Ascending aorta (tissue), 2 donors: Measurements from ENCODE around the gene ZNF281. TPM values are rescaled to one million over a fixed set of nuclear protein-coding genes. Genes with fewer than 3 reads are reported as not detected.
A peak's percentile ranks its signal among the peaks of the same experiment; 100 is the strongest.

ENCODE experiments used
- DNase-seq, 2 donors: peaks; one replicate each; pipeline ENCODE4 v3.0.0-alpha.2; 2019; ENCODE audit warnings: low spot score in 2 of 2
- H3K27ac ChIP-seq, 2 donors: fragments of 200-600 bp; sonication (generic); one replicate each; pipeline ENCODE4 v1.5.1; 2016 to 2017; ENCODE audit warnings: mild to moderate bottlenecking in 1 of 2
- H3K27me3 ChIP-seq: fragments of 200-600 bp; sonication (generic); one replicate; pipeline ENCODE4 v1.5.1; 2017
- H3K36me3 ChIP-seq, 2 donors: fragments of 200-600 bp; sonication (generic); one replicate each; pipeline ENCODE4 v1.5.1; 2016
- H3K4me1 ChIP-seq, 2 donors: fragments of 200-600 bp; sonication (generic); one replicate each; pipeline ENCODE4 v1.5.1; 2016 to 2017; ENCODE audit warnings: mild to moderate bottlenecking in 1 of 2
- H3K4me3 ChIP-seq, 2 donors: fragments of 200-600 bp; sonication (generic); one replicate each; pipeline ENCODE4 v1.5.1; 2016 to 2017; ENCODE audit warnings: mild to moderate bottlenecking in 1 of 2
- H3K9me3 ChIP-seq, 2 donors: fragments of 200-600 bp; sonication (generic); one replicate each; pipeline ENCODE4 v1.5.1; 2016
- intact Hi-C: fragments of 100-400 bp; cut with DNase I; formaldehyde crosslinking; loops from one replicate; pipeline ENCODE4 v1.15.1; 2023
- total RNA-seq: library from RNA; depleted of rRNA; stranded (reverse); fragments of >200 nt; gene quantifications from one replicate; pipeline ENCODE4 v1.1.0, GENCODE V29; 2016
- TF ChIP-seq, protein P1 (sequence below), 3 experiments: fragments of 200-600 bp in 2 of 3; fragments of 450-650 bp in 1 of 3; sonication (generic) in 2 of 3; IDR thresholded peaks; one replicate each; pipeline ENCODE4 v1.5.1; 2016 to 2019; ENCODE audit warnings: antibody characterized with exemption in 3 of 3, mild to moderate bottlenecking in 1 of 3, moderate library complexity in 1 of 3

The ZNF281 gene
- total RNA-seq, 1 donor from 2014 or later: 3.7 TPM

DNA sequence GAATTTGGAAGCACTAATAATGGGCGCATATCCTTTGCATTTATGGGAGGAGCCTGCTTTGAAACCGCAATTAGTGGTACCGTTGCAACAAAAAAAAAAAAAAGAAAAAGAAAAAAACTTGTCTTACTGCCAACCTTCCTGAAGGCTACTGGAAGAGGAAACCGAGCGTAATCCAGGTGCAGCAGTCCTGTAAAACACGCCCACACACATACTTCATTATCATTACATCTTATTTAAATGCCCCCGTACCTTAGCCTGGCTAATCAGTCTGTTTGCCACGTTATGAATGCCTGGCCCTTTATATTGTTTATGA lies 686 bp upstream of the ZNF281 start:
- no peak for DNase-seq
- TF ChIP-seq, protein P1, sequence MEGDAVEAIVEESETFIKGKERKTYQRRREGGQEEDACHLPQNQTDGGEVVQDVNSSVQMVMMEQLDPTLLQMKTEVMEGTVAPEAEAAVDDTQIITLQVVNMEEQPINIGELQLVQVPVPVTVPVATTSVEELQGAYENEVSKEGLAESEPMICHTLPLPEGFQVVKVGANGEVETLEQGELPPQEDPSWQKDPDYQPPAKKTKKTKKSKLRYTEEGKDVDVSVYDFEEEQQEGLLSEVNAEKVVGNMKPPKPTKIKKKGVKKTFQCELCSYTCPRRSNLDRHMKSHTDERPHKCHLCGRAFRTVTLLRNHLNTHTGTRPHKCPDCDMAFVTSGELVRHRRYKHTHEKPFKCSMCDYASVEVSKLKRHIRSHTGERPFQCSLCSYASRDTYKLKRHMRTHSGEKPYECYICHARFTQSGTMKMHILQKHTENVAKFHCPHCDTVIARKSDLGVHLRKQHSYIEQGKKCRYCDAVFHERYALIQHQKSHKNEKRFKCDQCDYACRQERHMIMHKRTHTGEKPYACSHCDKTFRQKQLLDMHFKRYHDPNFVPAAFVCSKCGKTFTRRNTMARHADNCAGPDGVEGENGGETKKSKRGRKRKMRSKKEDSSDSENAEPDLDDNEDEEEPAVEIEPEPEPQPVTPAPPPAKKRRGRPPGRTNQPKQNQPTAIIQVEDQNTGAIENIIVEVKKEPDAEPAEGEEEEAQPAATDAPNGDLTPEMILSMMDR (IDR thresholded peaks at IDR 0.05): no peak
- Histone ChIP-seq H3K4me1 (peaks cover 15 to 28% of the 10 kb centered on the region in 2 donors), H3K27me3 (no peaks in the 10 kb centered on the region), H3K4me3 (peak overlapping the region; percentile 81 to 84), H3K9me3 (no peaks in the 10 kb centered on the region), H3K36me3 (no peaks in the 10 kb centered on the region), H3K27ac (peak overlapping the region in 1 of 2 donors; percentile 76)
- intact Hi-C loops: loop anchor here (1.0 to 5.0 kb wide), 3 partner anchors 19 to 262 kb away; no protein-coding TSS in a partner anchor

DNA sequence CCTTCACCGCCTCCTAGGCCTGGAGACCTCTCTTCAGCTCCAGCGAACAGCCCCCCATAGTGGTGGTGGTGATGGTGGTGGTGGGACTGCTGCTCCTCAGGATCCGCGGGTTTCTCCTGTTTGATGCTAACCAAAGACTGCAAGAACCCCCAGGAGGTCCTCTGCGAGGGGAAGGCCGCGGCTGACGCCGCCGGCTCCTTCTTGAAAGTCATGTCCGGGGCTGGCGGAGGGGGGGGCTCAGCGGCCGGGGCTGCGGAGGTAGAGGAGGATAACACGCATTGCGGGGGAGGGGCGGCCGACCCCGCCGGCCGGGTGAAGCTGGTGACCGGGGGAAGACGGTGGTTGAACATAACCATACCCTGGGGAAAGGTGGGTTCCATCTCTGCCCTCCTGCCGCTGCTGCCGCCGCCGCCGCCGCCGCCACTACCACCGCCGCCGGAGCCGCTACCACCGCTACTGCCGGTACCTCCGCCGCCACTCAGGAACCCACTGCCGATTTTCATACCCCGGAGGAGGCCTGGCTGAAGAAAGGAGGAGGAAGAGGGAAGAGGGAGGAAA lies 554 bp downstream of the ZNF281 start:
- H3K27ac ChIP-seq: peak overlapping the region; percentile 76 to 87
- no peaks in the 10 kb centered on the region for H3K9me3 ChIP-seq
- peaks cover 15 to 24% of the 10 kb centered on the region in 2 donors for H3K4me1 ChIP-seq
- H3K36me3 ChIP-seq: peaks cover 4 to 6% of the 10 kb centered on the region in 2 donors
- intact Hi-C loops: no loop called here
- DNase-seq: peak in 1 of 2 donors; percentile 68
- TF ChIP-seq, protein P1 (IDR thresholded peaks at IDR 0.05): no peak
- H3K27me3 ChIP-seq: no peaks in the 10 kb centered on the region
- H3K4me3 ChIP-seq: peak overlapping the region; percentile 81 to 84

- H3K27ac ChIP-seq: no peak overlapping the region
- H3K4me3 ChIP-seq: no peak overlapping the region
- H3K4me1 ChIP-seq: peaks cover 15 to 24% of the 10 kb centered on the region in 2 donors
- peaks cover 7% of the 10 kb centered on the region in 2 donors for H3K36me3 ChIP-seq
- H3K27me3 ChIP-seq: no peaks in the 10 kb centered on the region
- H3K9me3 ChIP-seq: no peaks in the 10 kb centered on the region
- TF ChIP-seq, protein P1 (IDR thresholded peaks at IDR 0.05): no peak
- no peak for DNase-seq
- intact Hi-C loops: no loop called here
Observed at GRCh38 chr1:200406161-200406797, 3.6 kb downstream of the ZNF281 start.

DNA sequence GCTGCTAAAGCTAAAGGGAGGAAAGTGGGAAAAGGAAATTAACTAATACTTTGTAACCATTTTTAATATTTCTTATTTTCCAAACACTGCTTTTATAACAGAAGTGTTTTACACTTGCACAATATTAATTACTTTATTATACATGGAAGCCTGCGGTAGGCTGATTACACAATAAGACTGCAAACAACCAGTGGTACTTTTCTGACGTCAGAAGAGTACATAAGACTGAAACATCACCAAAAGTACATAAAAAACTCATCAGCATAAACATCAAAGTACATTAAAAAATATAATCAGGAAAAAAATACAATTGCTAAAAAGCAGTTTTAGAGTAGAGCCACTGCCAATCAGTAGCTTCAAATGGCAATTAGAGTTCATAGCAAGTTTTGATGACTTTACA lies 4.6 kb downstream of the ZNF281 start:
- intact Hi-C loops: no loop called here
- Histone ChIP-seq H3K9me3 (no peaks in the 10 kb centered on the region), H3K4me3 (no peak overlapping the region), H3K27me3 (no peaks in the 10 kb centered on the region), H3K36me3 (peaks cover 7% of the 10 kb centered on the region in 2 donors), H3K4me1 (peaks cover 15 to 24% of the 10 kb centered on the region in 2 donors), H3K27ac (no peak overlapping the region)
- DNase-seq: no peak
- TF ChIP-seq, protein P1 (IDR thresholded peaks at IDR 0.05): no peak

DNA sequence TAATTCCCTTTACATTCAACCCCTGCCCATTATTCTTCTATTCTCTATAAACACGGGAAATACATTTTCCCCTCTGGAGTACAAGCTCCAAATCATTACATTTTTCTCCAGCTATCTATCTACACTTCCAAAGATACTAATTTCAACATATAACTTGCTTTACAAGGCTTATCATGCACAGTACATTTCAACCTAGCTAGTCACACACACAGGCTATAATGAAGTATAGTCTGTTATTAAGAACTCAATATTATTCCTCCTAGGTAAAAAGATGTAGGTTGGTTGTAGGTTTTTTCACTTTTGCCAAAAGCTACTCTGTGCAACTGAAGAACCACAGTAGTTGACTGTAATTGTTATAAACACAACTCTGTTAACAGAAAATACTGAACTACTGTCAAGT lies 8.1 kb downstream of the ZNF281 start:
- no peak overlapping the region for H3K27ac ChIP-seq
- H3K4me3 ChIP-seq: no peak overlapping the region
- DNase-seq: no peak
- H3K27me3 ChIP-seq: no peaks in the 10 kb centered on the region
- H3K36me3 ChIP-seq: peaks cover 7% of the 10 kb centered on the region in 2 donors
- intact Hi-C loops: no loop called here
- no peaks in the 10 kb centered on the region for H3K9me3 ChIP-seq
- H3K4me1 ChIP-seq: peaks cover 0 to under 1% of the 10 kb centered on the region in 2 donors
- TF ChIP-seq, protein P1 (IDR thresholded peaks at IDR 0.05): no peak
